Panc1 (cell line): ENCODE results near the gene NFKBIB. TPM values are rescaled to one million over a fixed set of nuclear protein-coding genes. Genes with fewer than 3 reads are reported as not detected.

ENCODE experiments used
- ATAC-seq: fragments of 200-7000 bp; cut with Tn5 transposase; 2 replicates; pipeline ENCODE4 v1.9.1; 2020; ENCODE audit warnings: mild to moderate bottlenecking, moderate library complexity
- BruUV-seq: library from RNA; stranded (reverse); fragments of 400-500 nt; replicated peaks from 2 replicates; lab custom pipeline; 2021; lab: Mats Ljungman, UMichigan
- CTCF ChIA-PET: fragments of 300-600 bp; sonication (Branson Sonifier 250); formaldehyde crosslinking; loops from one replicate; lab custom pipeline; 2022; ENCODE audit warnings: antibody characterized with exemption; lab: Charles Lee
- POLR2A ChIA-PET: fragments of 300-600 bp; sonication (Branson Sonifier 250); formaldehyde crosslinking; loops from one replicate; lab custom pipeline; 2022; ENCODE audit warnings: antibody characterized with exemption; lab: Charles Lee
- DNase-seq: peaks from one replicate; pipeline ENCODE4 v3.0.0-alpha.2; 2010; ENCODE audit warnings: low read depth, low spot score
- H3K27ac ChIP-seq: 2 replicates; pipeline ENCODE4 v1.5.1; 2011; ENCODE audit warnings: mild to moderate bottlenecking, low read length, inconsistent platforms
- H3K27me3 ChIP-seq: fragments of 200-500 bp; sonication (Bioruptor generic); 2 replicates; pipeline ENCODE4 v1.6.0; 2014; ENCODE audit warnings: low read length, inconsistent platforms; ENCODE audit not compliant: control insufficient read depth, insufficient read depth
- H3K36me3 ChIP-seq: fragments of 200-500 bp; sonication (Bioruptor generic); 2 replicates; pipeline ENCODE4 v1.5.1; 2014; ENCODE audit warnings: inconsistent platforms, mild to moderate bottlenecking, low read length, moderate library complexity; ENCODE audit not compliant: control insufficient read depth, insufficient read depth
- H3K4me1 ChIP-seq: 2 replicates; pipeline ENCODE4 v1.5.1; 2011; ENCODE audit warnings: inconsistent platforms, mild to moderate bottlenecking, low read length, moderate library complexity; ENCODE audit not compliant: control insufficient read depth, insufficient read depth
- H3K4me3 ChIP-seq, 2 experiments: 2 replicates each; pipeline ENCODE4 v1.5.1; 2011 to 2012; ENCODE audit warnings: low read depth in 2 of 2, low read length in 2 of 2, mild to moderate bottlenecking in 2 of 2, inconsistent platforms in 1 of 2, moderate library complexity in 1 of 2
- H3K9me3 ChIP-seq: fragments of 200-500 bp; sonication (Bioruptor generic); 2 replicates; pipeline ENCODE4 v1.5.1; 2014; ENCODE audit warnings: low read depth, mild to moderate bottlenecking, inconsistent platforms, low read length, moderate library complexity; ENCODE audit not compliant: control insufficient read depth, insufficient read depth
- CTCF ChIP-seq: fragments of 450-650 bp; IDR thresholded peaks from 2 replicates; pipeline ENCODE4 v1.5.1; 2017; ENCODE audit warnings: mild to moderate bottlenecking
- POLR2AphosphoS5 ChIP-seq: IDR thresholded peaks from 2 replicates; pipeline ENCODE4 v1.6.1; 2012; ENCODE audit warnings: mild to moderate bottlenecking, low read depth, low read length, moderate library complexity
- REST ChIP-seq, 2 experiments: IDR thresholded peaks; 2 replicates each; pipeline ENCODE4 v1.6.1; 2011 to 2012; ENCODE audit warnings: low read depth in 2 of 2, control low read depth in 1 of 2, low read length in 1 of 2, mild to moderate bottlenecking in 1 of 2, moderate library complexity in 1 of 2; ENCODE audit not compliant: insufficient read depth in 1 of 2
- SIN3A ChIP-seq: IDR thresholded peaks from 2 replicates; pipeline ENCODE4 v1.6.1; 2012; ENCODE audit warnings: low read depth, mild to moderate bottlenecking, low read length, moderate library complexity, borderline replicate concordance; ENCODE audit not compliant: insufficient read depth
- TCF7L2 ChIP-seq: IDR thresholded peaks from 2 replicates; pipeline ENCODE4 v1.6.1; 2011; ENCODE audit warnings: mild to moderate bottlenecking, low read depth, low read length, inconsistent platforms
- in situ Hi-C: cut with HindIII; loops from 2 replicates; pipeline ENCODE4 v1.10.0; 2016; ENCODE audit warnings: low sequenced_read_pairs, low pct_unique_long_range_greater_than_20kb
- intact Hi-C: fragments of 100-400 bp; cut with micrococcal nuclease; formaldehyde crosslinking; loops from one replicate; pipeline ENCODE4 v1.10.0; 2022; ENCODE audit not compliant: unreplicated experiment
- total RNA-seq: library from RNA; stranded (reverse); gene quantifications from one replicate; pipeline ENCODE4 v1.2.1, GENCODE V29; 2021; ENCODE audit not compliant: unreplicated experiment

The NFKBIB gene
- total RNA-seq, 1 experiment from 2014 or later: 185 TPM

DNA sequence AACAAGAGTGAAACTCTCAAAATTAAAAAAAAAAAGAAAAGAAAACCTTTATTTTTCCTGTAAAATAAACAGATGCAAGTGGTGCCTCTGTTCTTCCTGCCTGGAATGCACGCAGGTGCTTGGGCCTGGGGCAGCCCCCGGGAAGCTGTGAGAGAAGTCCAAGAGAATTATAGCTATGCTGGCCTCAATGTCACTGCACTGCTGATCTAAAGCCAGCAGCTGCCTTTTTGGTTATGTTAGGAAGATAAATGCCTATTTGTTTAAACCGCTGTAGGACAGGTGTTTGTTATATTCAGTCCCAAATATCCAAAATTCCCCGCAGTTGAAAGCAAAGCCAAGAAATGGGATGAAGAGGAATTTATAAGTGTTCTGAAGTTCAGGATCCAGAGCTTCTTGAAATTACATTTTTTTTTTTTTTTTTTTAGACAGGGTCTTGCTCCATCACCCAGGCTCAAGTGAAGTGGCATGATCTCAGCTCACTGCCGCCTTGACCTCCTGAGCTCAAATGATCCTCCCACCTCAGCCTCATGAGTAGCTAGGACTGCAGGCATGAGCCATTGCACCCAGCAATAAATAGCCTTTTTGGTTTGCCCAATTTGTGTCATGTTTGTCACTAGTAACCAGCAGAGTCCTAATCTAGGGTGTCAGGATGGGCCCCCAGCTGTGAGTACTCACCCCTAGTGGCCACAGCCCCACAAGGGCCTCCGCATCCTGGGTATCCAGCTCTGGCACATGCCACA is 23.9 kb upstream of the NFKBIB start:
- Histone ChIP-seq H3K36me3 (no peaks in the 10 kb centered on the region), H3K27ac (no peak overlapping the region), H3K9me3 (no peaks in the 10 kb centered on the region), H3K4me3 (no peak overlapping the region), H3K4me1 (peaks cover 7% of the 10 kb centered on the region; the same call in 1 of the 2 replicates), H3K27me3 (no peaks in the 10 kb centered on the region)
- POLR2A ChIA-PET: interaction anchor here (0.6 to 0.9 kb wide), 4 partner anchors 12 to 509 kb away, joined by 3 to 11 read pairs (median 5); partner anchors contain the start of gene NFKBIB
- DNase-seq: no peak
- TF ChIP-seq REST (IDR thresholded peaks at IDR 0.05; ENCODE audit: insufficient read depth in 1 of 2, low read depth in 2 of 2, low read length in 1 of 2) (no peak), TCF7L2 (no peak), CTCF (no peak), POLR2AphosphoS5 (no peak), SIN3A (no peak)
- CTCF ChIA-PET: interaction anchor here (0.5 to 4.9 kb wide), 3 partner anchors 9 to 77 kb away, joined by 4 to 27 read pairs (median 4); no protein-coding TSS in a partner anchor
- no peak for ATAC-seq
- no TSS peak for BruUV-seq
- intact Hi-C loops: no loop called here
- in situ Hi-C loops: no loop called here

DNA sequence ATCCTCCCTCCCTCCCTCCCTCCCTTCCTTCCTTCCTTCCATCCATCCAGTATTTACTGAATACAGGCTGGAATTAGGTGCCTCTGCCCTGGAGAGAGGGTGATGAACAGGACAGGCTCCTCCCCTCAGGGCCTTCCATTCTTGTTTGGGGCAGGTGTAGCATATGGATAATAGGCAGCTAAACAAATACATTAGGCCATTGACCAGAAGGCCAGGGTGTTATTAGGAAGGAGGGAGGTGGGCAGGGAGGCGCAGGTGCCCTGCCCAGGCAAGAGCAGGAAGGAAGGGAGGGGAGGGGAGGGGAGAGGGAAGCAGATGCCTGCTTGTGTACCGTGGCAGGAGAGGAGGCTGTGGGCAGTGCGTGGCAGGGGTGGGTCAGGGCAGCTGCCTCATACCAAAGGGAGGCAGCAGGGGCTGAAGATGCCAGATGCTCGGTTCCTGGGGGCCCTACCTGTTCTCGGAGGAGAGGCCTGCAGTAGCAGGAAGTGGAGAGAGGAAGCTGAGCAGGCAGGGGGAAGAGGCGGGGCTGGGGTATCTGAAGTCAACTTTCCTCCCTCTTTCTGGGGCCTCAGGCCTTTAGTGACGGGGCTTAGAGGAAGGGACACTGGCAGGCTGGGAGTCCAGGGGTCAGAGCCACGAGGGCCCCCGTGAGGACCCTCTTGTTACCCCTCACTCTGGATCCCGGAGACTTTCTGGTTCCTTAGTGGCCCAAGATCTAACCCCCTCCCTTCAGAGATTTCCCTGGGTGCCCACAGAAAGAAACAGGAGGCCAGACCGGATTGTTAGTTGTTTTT is 21.8 kb upstream of the NFKBIB start, which contains the start of gene RINL:
Gene RINL (minus strand): TSS at position 495 of the 794 bp plus-strand sequence. CDS start 1,533 bp downstream, outside the sequence.
- ATAC-seq (peak; percentile 35), DNase-seq (no peak)
- peak within 1 kb of the TSS; percentile 5; the same call in 1 of the 2 replicates for H3K27ac ChIP-seq
- H3K4me3 ChIP-seq: no peak within 1 kb of the TSS
- CTCF ChIA-PET: interaction anchor here (0.5 to 4.9 kb wide), 4 partner anchors 10 to 96 kb away, joined by 3 to 27 read pairs (median 6); no protein-coding TSS in a partner anchor
- peaks cover 7% of the 10 kb centered on the region; the same call in 1 of the 2 replicates for H3K4me1 ChIP-seq
- TF ChIP-seq SIN3A (no peak), REST (IDR thresholded peaks at IDR 0.05; ENCODE audit: insufficient read depth in 1 of 2, low read depth in 2 of 2, low read length in 1 of 2) (no peak), POLR2AphosphoS5 (no peak), TCF7L2 (no peak), CTCF (no peak)
- no peaks in the 10 kb centered on the region for H3K9me3 ChIP-seq
- H3K36me3 ChIP-seq: no peaks in the 10 kb centered on the region
- in situ Hi-C loops: no loop called here
- no TSS peak for BruUV-seq
- POLR2A ChIA-PET: interaction anchor here (0.6 kb wide), 1 partner anchor 347 kb away, joined by 5 read pairs; no protein-coding TSS in a partner anchor
- no peaks in the 10 kb centered on the region for H3K27me3 ChIP-seq
- intact Hi-C loops: no loop called here
